Transverse colon (tissue), 4 donors: ENCODE measurements around the gene MAP2K6. TPM values are rescaled to one million over a fixed set of nuclear protein-coding genes. Genes with fewer than 3 reads are reported as not detected.

Experiments used
- DNase-seq: peaks from one replicate; pipeline ENCODE4 v3.0.0-alpha.2; 2019
- H3K27ac ChIP-seq, 4 donors: fragments of 200-600 bp; sonication (generic); 2 replicates each; pipeline ENCODE4 v1.5.1; 2016 to 2018; ENCODE audit warnings: inconsistent platforms in 4 of 4
- H3K27me3 ChIP-seq: fragments of 200-600 bp; sonication (generic); 2 replicates; pipeline ENCODE4 v1.5.1; 2017; ENCODE audit warnings: inconsistent platforms
- H3K36me3 ChIP-seq, 4 donors: fragments of 200-600 bp; sonication (generic); 2 replicates each; pipeline ENCODE4 v1.5.1; 2017 to 2019; ENCODE audit warnings: inconsistent platforms in 4 of 4
- H3K4me1 ChIP-seq, 4 donors: fragments of 200-600 bp; sonication (generic); 2 replicates each; pipeline ENCODE4 v1.5.1; 2017 to 2020; ENCODE audit warnings: inconsistent platforms in 4 of 4
- H3K4me3 ChIP-seq, 4 donors: fragments of 200-600 bp; sonication (generic); 1 replicate in 1 of 4; 2 replicates in 3 of 4; pipeline versions ENCODE4 v1.5.1 to v1.6.1; 2017 to 2019; ENCODE audit warnings: inconsistent platforms in 4 of 4
- H3K9me3 ChIP-seq, 2 donors: fragments of 200-600 bp; sonication (generic); 2 replicates each; pipeline ENCODE4 v1.5.1; 2017 to 2019; ENCODE audit warnings: inconsistent platforms in 2 of 2
- CTCF ChIP-seq, 5 experiments: fragments of 200-600 bp in 3 of 5; fragments of 450-650 bp in 2 of 5; sonication (generic) in 3 of 5; IDR thresholded peaks; 1 replicate in 2 of 5; 2 replicates in 3 of 5; pipeline ENCODE4 v1.5.1; 2016 to 2017; ENCODE audit warnings: antibody characterized with exemption in 5 of 5, inconsistent platforms in 3 of 5, mild to moderate bottlenecking in 2 of 5, moderate library complexity in 1 of 5
- EP300 ChIP-seq: sonication (generic); formaldehyde crosslinking; IDR thresholded peaks from one replicate; pipeline ENCODE4 v1.6.1; 2017; ENCODE audit warnings: antibody characterized with exemption, low read depth
- POLR2A ChIP-seq: fragments of 450-650 bp; IDR thresholded peaks from one replicate; pipeline ENCODE4 v1.6.1; 2016; ENCODE audit warnings: antibody characterized with exemption, mild to moderate bottlenecking, moderate library complexity
- POLR2AphosphoS5 ChIP-seq, 3 donors: sonication (generic); formaldehyde crosslinking; IDR thresholded peaks; one replicate each; pipeline ENCODE4 v1.6.1; 2016; ENCODE audit warnings: antibody characterized with exemption in 3 of 3
- WGBS, 2 donors: methylation state at CpG; one replicate each; pipeline ENCODE4 v1.1.5; 2018; ENCODE audit warnings: low coverage in 1 of 2; 5-methylcytosine and 5-hydroxymethylcytosine counted together
- in situ Hi-C, 4 donors: fragments of 200-750 bp; cut with MboI; loops; one replicate each; pipeline versions ENCODE4 v1.15.0 to v1.15.1; 2017; ENCODE audit warnings: low sequenced_read_pairs in 3 of 4, low pct_ligation_motif_present in 1 of 4, low pct_unique_long_range_greater_than_20kb in 1 of 4
- intact Hi-C: fragments of 100-400 bp; cut with DNase I; formaldehyde crosslinking; loops from one replicate; pipeline ENCODE4 v1.15.1; 2023; ENCODE audit warnings: low total_unique reads
- total RNA-seq, 4 donors: library from RNA; depleted of rRNA; stranded (reverse); fragments of >200 nt; gene quantifications; one replicate each; pipeline ENCODE4 v1.1.0, GENCODE V29; 2016

The MAP2K6 gene
- total RNA-seq, 4 donors from 2014 or later, result 16.1 to 50.7 (median 45.8) TPM

GRCh38 chr17:69428252-69428980, 13.9 kb downstream of the MAP2K6 start:
- 55 to 60% methylated on average over 5 to 6 of the region's 6 CpGs for WGBS, 2 donors
- no peaks in the 10 kb centered on the region for H3K27me3 ChIP-seq
- peaks cover 12 to 64% (median 23%) of the 10 kb centered on the region in 4 donors for H3K4me1 ChIP-seq
- no peak for TF ChIP-seq POLR2A
- no peak for TF ChIP-seq EP300
- TF ChIP-seq POLR2AphosphoS5 (IDR thresholded peaks at IDR 0.05), result no peak
- TF ChIP-seq CTCF (IDR thresholded peaks at IDR 0.05), result no peak
- no peak overlapping the region for H3K4me3 ChIP-seq
- intact Hi-C loops, result no loop called here
- H3K36me3 ChIP-seq, result no peaks in the 10 kb centered on the region
- peak overlapping the region; percentile 53 to 69 (median 64) for H3K27ac ChIP-seq
- in situ Hi-C loops, result no loop called here
- DNase-seq, result no peak
- H3K9me3 ChIP-seq, result no peaks in the 10 kb centered on the region

- H3K4me1 ChIP-seq, result peaks cover 21 to 73% (median 32%) of the 10 kb centered on the region in 4 donors
- TF ChIP-seq EP300, result no peak
- TF ChIP-seq CTCF (IDR thresholded peaks at IDR 0.05), result no peak
- peak in 1 of 3 donors; percentile 38 for TF ChIP-seq POLR2AphosphoS5 (IDR thresholded peaks at IDR 0.05)
- no peak for TF ChIP-seq POLR2A
- no peaks in the 10 kb centered on the region for H3K27me3 ChIP-seq
- no peaks in the 10 kb centered on the region for H3K9me3 ChIP-seq
- intact Hi-C loops, result no loop called here
- no peak overlapping the region for H3K4me3 ChIP-seq
- DNase-seq, result no peak
- H3K27ac ChIP-seq, result peak overlapping the region in 2 of 4 donors; percentile 25 to 26
- H3K36me3 ChIP-seq, result no peaks in the 10 kb centered on the region
- WGBS, 2 donors, result 43 to 67% methylated on average over 3 to 4 of the region's 4 CpGs
- in situ Hi-C loops, result no loop called here
These were observed 16.0 kb downstream of the MAP2K6 start for GRCh38 chr17:69430488-69430887.

- H3K4me3 ChIP-seq, result no peak overlapping the region
- no peaks in the 10 kb centered on the region for H3K27me3 ChIP-seq
- H3K36me3 ChIP-seq, result no peaks in the 10 kb centered on the region
- H3K9me3 ChIP-seq, result no peaks in the 10 kb centered on the region
- WGBS, 2 donors, result 89 to 97% methylated on average over 3 of the region's 3 CpGs
- no peak overlapping the region for H3K27ac ChIP-seq
- intact Hi-C loops, result no loop called here
- in situ Hi-C loops, result no loop called here
- TF ChIP-seq POLR2A (no peak), CTCF (IDR thresholded peaks at IDR 0.05) (no peak), EP300 (no peak), POLR2AphosphoS5 (IDR thresholded peaks at IDR 0.05) (no peak)
- peaks cover 12 to 61% (median 27%) of the 10 kb centered on the region in 4 donors for H3K4me1 ChIP-seq
- DNase-seq, result no peak
These were observed 17.3 kb downstream of the MAP2K6 start for GRCh38 chr17:69431835-69432234.

GRCh38 chr17:69433093-69433492, 18.6 kb downstream of the MAP2K6 start:
- Histone ChIP-seq H3K4me1 (peaks cover 11 to 48% (median 18%) of the 10 kb centered on the region in 4 donors), H3K9me3 (no peaks in the 10 kb centered on the region), H3K4me3 (no peak overlapping the region), H3K27ac (peak overlapping the region in 3 of 4 donors; percentile 5 to 32 (median 6)), H3K27me3 (no peaks in the 10 kb centered on the region), H3K36me3 (no peaks in the 10 kb centered on the region)
- TF ChIP-seq CTCF (IDR thresholded peaks at IDR 0.05) (no peak), POLR2AphosphoS5 (IDR thresholded peaks at IDR 0.05) (no peak), EP300 (no peak), POLR2A (no peak)
- DNase-seq, result no peak
- intact Hi-C loops, result no loop called here
- in situ Hi-C loops, result no loop called here
- 66 to 68% methylated on average over 3 of the region's 3 CpGs for WGBS, 2 donors
